ENCODE results near the gene MAX. TPM values are rescaled to one million over a fixed set of nuclear protein-coding genes. Genes with fewer than 3 reads are reported as not detected.

The MAX gene
- total RNA-seq, 1 experiment from 2014 or later = 72.9 TPM

- Histone ChIP-seq H2BK120ac (ENCODE audit: low read depth, low read length, poor library complexity, severe bottlenecking) (no peak overlapping the region), H3K23ac (ENCODE audit: insufficient read length, low read depth, low read length) (no peak overlapping the region), H3K79me1 (ENCODE audit: insufficient read depth, low read depth, low read length, poor library complexity, severe bottlenecking) (no peaks in the 10 kb centered on the region), H4K20me1 (ENCODE audit: control insufficient read depth, insufficient read depth, insufficient read length) (no peaks in the 10 kb centered on the region), H2AFZ (ENCODE audit: low read length) (no peak overlapping the region), H2BK20ac (ENCODE audit: low read depth, low read length, poor library complexity, severe bottlenecking) (no peak overlapping the region), H3K56ac (ENCODE audit: insufficient read length, low read depth, low read length) (no peak overlapping the region), H3T11ph (ENCODE audit: low read length) (no peak overlapping the region), H3K14ac (ENCODE audit: insufficient read depth, low read length) (no peak overlapping the region), H3K4me1 (ENCODE audit: insufficient read depth, low read length) (no peaks in the 10 kb centered on the region), H2BK5ac (ENCODE audit: insufficient read length, low read length) (no peak overlapping the region), H2BK12ac (ENCODE audit: insufficient read length, low read depth, low read length) (no peak overlapping the region), H2AK5ac (ENCODE audit: insufficient read length, low read length) (no peak overlapping the region), H4K91ac (ENCODE audit: insufficient read length, low read depth, low read length) (no peak overlapping the region), H4K8ac (replicated peaks; ENCODE audit: insufficient read length, low read depth, low read length) (no peak overlapping the region), H3K23me2 (ENCODE audit: insufficient read length, low read depth, low read length, poor library complexity, severe bottlenecking) (no peaks in the 10 kb centered on the region), H3K18ac (ENCODE audit: insufficient read length, low read depth, low read length) (no peak overlapping the region), H4K5ac (ENCODE audit: insufficient read length, low read depth, low read length) (no peak overlapping the region), H3K27me3 (ENCODE audit: insufficient read depth, low read length) (no peaks in the 10 kb centered on the region), H3K9me3 (ENCODE audit: control insufficient read depth, low read depth, low read length) (no peaks in the 10 kb centered on the region), H3K27ac (ENCODE audit: insufficient read length, low read depth, low read length) (no peak overlapping the region), H3K9ac (ENCODE audit: extremely low read depth, insufficient read length, low read length) (no peak overlapping the region), H2BK15ac (ENCODE audit: low read depth, low read length) (no peak overlapping the region), H3K4me2 (ENCODE audit: insufficient read depth, insufficient read length, low read length) (no peak overlapping the region), H3K79me2 (ENCODE audit: insufficient read depth, low read length) (no peaks in the 10 kb centered on the region), H3K4ac (ENCODE audit: low read depth, low read length) (no peak overlapping the region)
- no peak for TF ChIP-seq CTCF (conservative IDR thresholded peaks at IDR 0.05)
- Mint-ChIP-seq H3K27me3 (ENCODE audit: low read depth) (no peaks in the 10 kb centered on the region), H3K36me3 (ENCODE audit: insufficient read depth in 1 of 3, low read depth in 3 of 3) (no peaks in the 10 kb centered on the region), H3K4me3 (no peak overlapping the region), H3K27ac (no peak overlapping the region), H3K4me1 (peaks cover 12 to 14% of the 10 kb centered on the region in 2 experiments), H3K9me3 (no peaks in the 10 kb centered on the region)
- no peak for DNase-seq
- no CpG with 5 or more reads among the region's 5 CpGs for WGBS (ENCODE audit: extremely low coverage, insufficient read length, low lambda C conversion rate)
These were observed 39.2 kb upstream of the MAX start for GRCh38 chr14:65141523-65141922.
